A673 (cell line): Measurements from ENCODE around the gene RBM20. TPM values are rescaled to one million over a fixed set of nuclear protein-coding genes. Genes with fewer than 3 reads are reported as not detected.

ENCODE experiments used
- BruUV-seq: library from RNA; stranded (reverse); fragments of 400-500 nt; replicated peaks from 2 replicates; lab custom pipeline; 2021; lab: Mats Ljungman, UMichigan
- CTCF ChIA-PET: fragments of 300-600 bp; sonication (Branson Sonifier 250); formaldehyde crosslinking; loops from one replicate; lab custom pipeline; 2022; ENCODE audit warnings: antibody characterized with exemption; lab: Charles Lee
- POLR2A ChIA-PET: fragments of 300-600 bp; sonication (Branson Sonifier 250); formaldehyde crosslinking; loops from one replicate; lab custom pipeline; 2022; ENCODE audit warnings: antibody characterized with exemption; ENCODE audit not compliant: low non-redundant PET; lab: Charles Lee
- DNase-seq: peaks from one replicate; pipeline ENCODE4 v3.0.0-alpha.2; 2015; ENCODE audit warnings: low spot score
- H3K27ac ChIP-seq: fragments of 200-600 bp; sonication (generic); 2 replicates; pipeline ENCODE4 v1.5.1; 2016; ENCODE audit warnings: mixed run types, low read depth, mild to moderate bottlenecking, mixed read lengths, antibody characterized with exemption, low read length; ENCODE audit not compliant: poor library complexity, severe bottlenecking
- H3K27me3 ChIP-seq: fragments of 200-600 bp; sonication (generic); replicated peaks from 2 replicates; pipeline ENCODE4 v1.6.1; 2017; ENCODE audit warnings: mixed run types, low read depth, mild to moderate bottlenecking, mixed read lengths, antibody characterized with exemption, low read length; ENCODE audit not compliant: insufficient read depth, poor library complexity
- H3K36me3 ChIP-seq: fragments of 200-600 bp; sonication (generic); 2 replicates; pipeline ENCODE4 v1.6.1; 2016; ENCODE audit warnings: mixed run types, mild to moderate bottlenecking, mixed read lengths, antibody characterized with exemption, low read length; ENCODE audit not compliant: insufficient read depth, poor library complexity, severe bottlenecking
- H3K4me1 ChIP-seq: fragments of 200-600 bp; sonication (generic); 2 replicates; pipeline ENCODE4 v1.6.1; 2017; ENCODE audit warnings: mixed run types, mild to moderate bottlenecking, mixed read lengths, antibody characterized with exemption, low read length; ENCODE audit not compliant: insufficient read depth, poor library complexity, severe bottlenecking
- H3K4me3 ChIP-seq: fragments of 200-600 bp; sonication (generic); 2 replicates; pipeline ENCODE4 v1.5.1; 2016; ENCODE audit warnings: low read depth, mixed run types, mild to moderate bottlenecking, mixed read lengths, low read length; ENCODE audit not compliant: poor library complexity, severe bottlenecking
- H3K9me3 ChIP-seq: fragments of 200-600 bp; sonication (generic); 2 replicates; pipeline ENCODE4 v1.6.1; 2016; ENCODE audit warnings: mixed run types, low read depth, mild to moderate bottlenecking, mixed read lengths, antibody characterized with exemption, low read length; ENCODE audit not compliant: poor library complexity, severe bottlenecking
- CTCF ChIP-seq: fragments of 300-800, 200-600 bp; sonication (generic); conservative IDR thresholded peaks from 2 replicates; pipeline ENCODE4 v1.5.1; 2017; ENCODE audit warnings: low read depth, mild to moderate bottlenecking, antibody characterized with exemption, low read length, moderate library complexity, mixed read lengths
- EZH2 ChIP-seq: fragments of 200-600 bp; sonication (generic); IDR thresholded peaks from 2 replicates; pipeline ENCODE4 v1.6.1; 2017; ENCODE audit warnings: borderline replicate concordance, low read depth, mild to moderate bottlenecking, mixed read lengths, antibody characterized with exemption, low read length; ENCODE audit not compliant: poor library complexity, severe bottlenecking
- intact Hi-C: fragments of 100-400 bp; cut with micrococcal nuclease; formaldehyde crosslinking; loops from one replicate; pipeline ENCODE4 v1.10.0; 2022; ENCODE audit not compliant: unreplicated experiment
- total RNA-seq: library from RNA; stranded (reverse); gene quantifications from 2 replicates; pipeline ENCODE4 v1.2.3, GENCODE V29; 2021

Gene RBM20
- total RNA-seq, 1 experiment from 2014 or later = 1.3 TPM

- peaks cover 15% of the 10 kb centered on the region for H3K4me1 ChIP-seq
- H3K36me3 ChIP-seq = no peaks in the 10 kb centered on the region
- H3K27ac ChIP-seq = no peak overlapping the region
- no peaks in the 10 kb centered on the region for H3K9me3 ChIP-seq
- intact Hi-C loops = no loop called here
- no peaks in the 10 kb centered on the region for H3K27me3 ChIP-seq
- H3K4me3 ChIP-seq = no peak overlapping the region
- ChIA-PET POLR2A (no interaction called here), CTCF (no interaction called here)
- no TSS peak for BruUV-seq
- DNase-seq = no peak
- TF ChIP-seq CTCF (no peak), EZH2 (no peak)
These were observed 114.1 kb downstream of the RBM20 start for GRCh38 chr10:110758128-110758765.

- peaks cover 15% of the 10 kb centered on the region for H3K4me1 ChIP-seq
These were observed 114.8 kb downstream of the RBM20 start for GRCh38 chr10:110758898-110759297.

GRCh38 chr10:110759523-110759922 is 115.4 kb downstream of the RBM20 start:
- intact Hi-C loops = no loop called here
- no peak for DNase-seq
- no TSS peak for BruUV-seq
- ChIA-PET CTCF (no interaction called here), POLR2A (interaction anchor here (0.7 kb wide), 1 partner anchor 138 kb away, joined by 3 read pairs; no protein-coding TSS in a partner anchor)
- H3K4me3 ChIP-seq = no peak overlapping the region
- no peaks in the 10 kb centered on the region for H3K27me3 ChIP-seq
- peaks cover 15% of the 10 kb centered on the region for H3K4me1 ChIP-seq
- no peak overlapping the region for H3K27ac ChIP-seq
- no peaks in the 10 kb centered on the region for H3K9me3 ChIP-seq
- no peaks in the 10 kb centered on the region for H3K36me3 ChIP-seq
- no peak for TF ChIP-seq CTCF
- no peak for TF ChIP-seq EZH2

More at GRCh38 chr10:110758898-110759297, 114.8 kb downstream of the RBM20 start:
- BruUV-seq = no TSS peak
- intact Hi-C loops = no loop called here
- POLR2A ChIA-PET = interaction anchor here (0.7 kb wide), 1 partner anchor 137 kb away, joined by 3 read pairs; no protein-coding TSS in a partner anchor
- no peaks in the 10 kb centered on the region for H3K9me3 ChIP-seq
- TF ChIP-seq EZH2 (no peak), CTCF (no peak)
- no peak overlapping the region for H3K27ac ChIP-seq
- H3K36me3 ChIP-seq = no peaks in the 10 kb centered on the region
- CTCF ChIA-PET = no interaction called here
- no peaks in the 10 kb centered on the region for H3K27me3 ChIP-seq
- H3K4me3 ChIP-seq = no peak overlapping the region
- DNase-seq = peak; percentile 84
